NT2/D1 (cell line): Measurements from ENCODE around the gene CCSER2.

Experiments
- SUZ12 ChIP-seq: IDR thresholded peaks from 2 replicates; pipeline ENCODE4 v1.6.1; 2011; ENCODE audit not compliant: insufficient read length, insufficient read depth; ENCODE audit errors: extremely low read depth
- YY1 ChIP-seq: IDR thresholded peaks from 2 replicates; pipeline ENCODE4 v1.6.1; 2011; ENCODE audit not compliant: insufficient read length, insufficient read depth
- ZNF274 ChIP-seq: IDR thresholded peaks from 2 replicates; pipeline ENCODE4 v1.6.1; 2011; ENCODE audit warnings: mild to moderate bottlenecking, low read depth, low read length

DNA sequence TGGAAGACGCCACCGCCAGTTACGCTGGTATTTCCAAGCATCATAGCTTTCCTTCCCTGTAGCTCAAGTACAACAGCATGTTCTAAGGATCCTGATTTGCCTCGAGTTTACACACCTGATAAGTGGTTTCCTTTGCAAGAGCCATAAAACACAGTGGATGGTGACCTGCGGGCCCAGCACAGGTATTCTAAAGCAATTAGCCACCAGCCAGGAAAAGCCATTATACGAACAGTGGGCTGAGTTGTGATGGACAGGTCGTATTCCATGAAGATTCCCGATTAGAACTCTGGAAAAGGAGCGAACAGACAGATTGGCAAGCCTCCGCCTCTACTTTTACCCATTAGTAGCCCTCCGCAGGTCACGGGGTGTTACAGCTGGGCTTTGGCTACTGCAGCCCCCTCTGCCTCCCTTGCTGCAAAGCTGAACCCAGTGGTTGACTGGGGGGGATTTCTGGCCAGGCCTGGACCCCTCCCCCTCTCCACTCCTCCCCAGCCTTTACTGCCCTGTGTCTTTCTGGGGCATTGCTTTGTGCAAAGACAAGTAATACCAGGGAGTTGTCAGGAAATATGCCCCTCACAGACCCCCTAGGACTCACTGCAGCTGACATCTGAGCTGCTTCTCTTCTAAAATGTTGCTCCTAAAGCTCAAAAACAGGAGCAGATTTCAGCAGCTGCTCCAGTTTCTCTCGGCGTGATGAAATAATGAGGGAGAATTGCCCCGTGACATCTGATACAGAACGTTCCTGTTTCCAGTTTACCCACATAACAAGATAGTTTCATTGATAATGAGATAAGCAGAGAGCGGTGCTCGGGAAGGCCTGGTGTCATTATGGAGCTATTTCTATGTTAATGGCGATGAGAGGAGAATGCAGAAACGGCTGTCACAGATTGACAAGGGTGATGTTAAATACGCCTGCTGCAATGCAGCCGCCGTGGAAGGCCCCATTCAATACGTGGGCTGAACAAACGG is 214.4 kb downstream of the CCSER2 start:
- TF ChIP-seq YY1 (no peak), SUZ12 (no peak), ZNF274 (no peak)
